ENCODE data around the gene SLC6A1. TPM values are rescaled to one million over a fixed set of nuclear protein-coding genes. Genes with fewer than 3 reads are reported as not detected.

SLC6A1 gene
- total and polyA plus RNA-seq, 2 of the 8 experiments (the other 6 are each of a cell fraction or from before 2014, with no cell fraction given), result 0.30 to 0.63 TPM

- POLR2A ChIA-PET (ENCODE audit: partially characterized antibody), result no interaction called here
- no peak overlapping the region for H3K27ac ChIP-seq (ENCODE audit: low read depth, low read length)
- H3K56ac ChIP-seq (replicated peaks; ENCODE audit: insufficient read length, low read depth, low read length), result no peak overlapping the region
- H2AFZ ChIP-seq (ENCODE audit: low read length), result no peak overlapping the region
- no peak overlapping the region for H3K4me3 ChIP-seq (ENCODE audit: extremely low read depth in 1 of 4, insufficient read depth in 2 of 4, low read depth in 3 of 4, low read length in 4 of 4)
- no peaks in the 10 kb centered on the region for H3K9me3 ChIP-seq (ENCODE audit: insufficient read depth in 2 of 2, low read depth in 1 of 2, low read length in 1 of 2)
- H3K4ac ChIP-seq (replicated peaks; ENCODE audit: insufficient read length, low read depth, low read length), result no peak overlapping the region
- H4K91ac ChIP-seq (replicated peaks; ENCODE audit: insufficient read length, low read length), result no peak overlapping the region
- H2BK5ac ChIP-seq (ENCODE audit: low read depth, low read length), result no peak overlapping the region
- no peak overlapping the region for H4K5ac ChIP-seq (ENCODE audit: insufficient read length, low read depth, low read length)
- H3K9ac ChIP-seq (replicated peaks in 1 of 4; ENCODE audit: extremely low read depth in 1 of 4, low read depth in 3 of 4, low read length in 3 of 4), result no peak overlapping the region
- H3K4me1 ChIP-seq (replicated peaks in 1 of 4; ENCODE audit: control insufficient read depth in 3 of 4, insufficient read depth in 4 of 4, low read length in 3 of 4), result no peaks in the 10 kb centered on the region; a peak in 1 of 7 replicates
- H2BK120ac ChIP-seq (replicated peaks; ENCODE audit: low read depth, low read length), result no peak overlapping the region
- H3K79me2 ChIP-seq (ENCODE audit: control insufficient read depth in 1 of 2, insufficient read depth in 2 of 2, low read length in 2 of 2), result no peaks in the 10 kb centered on the region
- H2BK12ac ChIP-seq (ENCODE audit: low read depth, low read length), result no peak overlapping the region
- H3K27me3 ChIP-seq (replicated peaks in 1 of 4; ENCODE audit: control insufficient read depth in 3 of 4, extremely low read depth in 1 of 4, insufficient read depth in 3 of 4, low read length in 3 of 4), result no peaks in the 10 kb centered on the region
- no peaks in the 10 kb centered on the region for H3K23me2 ChIP-seq (ENCODE audit: low read depth, low read length)
- H3K18ac ChIP-seq (ENCODE audit: extremely low read depth, low read length), result no peak overlapping the region
- no peak overlapping the region for H2BK15ac ChIP-seq (ENCODE audit: low read length)
- no peaks in the 10 kb centered on the region for H4K20me1 ChIP-seq (replicated peaks in 1 of 2; ENCODE audit: control insufficient read depth in 1 of 2, insufficient read depth in 2 of 2, low read length in 2 of 2)
- 95% methylated on average over 3 of the region's 3 CpGs; no CpG with 5 or more reads in 1 of the 2 experiments for WGBS, 2 experiments (ENCODE audit: extremely low coverage in 1 of 2, insufficient coverage in 1 of 2, insufficient read length in 1 of 2, insufficient replicate concordance in 2 of 2, low coverage in 1 of 2, low lambda C conversion rate in 2 of 2, missing lambda C conversion rate in 1 of 2)
- no peak overlapping the region for H3K23ac ChIP-seq (ENCODE audit: insufficient read length)
- no peak overlapping the region for H2BK20ac ChIP-seq (ENCODE audit: low read length)
- CTCF ChIA-PET (ENCODE audit: partially characterized antibody), result interaction anchor here (0.9 to 16.2 kb wide), 8 partner anchors 10 to 174 kb away, joined by 3 to 207 read pairs (median 6); no protein-coding TSS in a partner anchor
- FAIRE-seq, result no peak
- no peaks in the 10 kb centered on the region for H3K79me1 ChIP-seq (ENCODE audit: low read depth, low read length)
- no peak overlapping the region for H4K8ac ChIP-seq (ENCODE audit: extremely low read depth, insufficient read depth, low read length)
- DNase-seq (ENCODE audit: low read depth in 1 of 2, low spot score in 2 of 2), result no peak
- no peak overlapping the region for H3K14ac ChIP-seq (ENCODE audit: insufficient read length)
- no peak overlapping the region for H3K4me2 ChIP-seq (ENCODE audit: insufficient read depth in 1 of 2, low read depth in 2 of 2, low read length in 2 of 2)
- H3K36me3 ChIP-seq (ENCODE audit: control insufficient read depth in 2 of 4, insufficient read depth in 4 of 4, low read length in 3 of 4), result no peaks in the 10 kb centered on the region
- H2AK5ac ChIP-seq (ENCODE audit: low read depth, low read length), result no peak overlapping the region
- no peak for TF ChIP-seq CREB1 (IDR thresholded peaks at IDR 0.05)
- no peak for TF ChIP-seq GTF2F1 (IDR thresholded peaks at IDR 0.05; ENCODE audit: borderline replicate concordance, low read depth, low read length)
- no peak for TF ChIP-seq USF2 (IDR thresholded peaks at IDR 0.05; ENCODE audit: low read length)
- no peak for TF ChIP-seq FOSL1 (IDR thresholded peaks at IDR 0.05; ENCODE audit: insufficient read depth, low read depth, low read length)
- TF ChIP-seq EP300 (IDR thresholded peaks at IDR 0.05; ENCODE audit: borderline replicate concordance in 1 of 2, low read depth in 2 of 2, low read length in 2 of 2), result no peak
- no peak for TF ChIP-seq POLR2A (IDR thresholded peaks at IDR 0.05; ENCODE audit: control extremely low read depth in 1 of 2, low read depth in 2 of 2, low read length in 2 of 2)
- no peak for TF ChIP-seq POU5F1 (IDR thresholded peaks at IDR 0.05; ENCODE audit: low read depth, low read length)
- no peak for TF ChIP-seq MAX (IDR thresholded peaks at IDR 0.05)
- no peak for TF ChIP-seq CEBPB (IDR thresholded peaks at IDR 0.05; ENCODE audit: low read depth, low read length)
- TF ChIP-seq SP1 (IDR thresholded peaks at IDR 0.05; ENCODE audit: low read depth, low read length), result no peak
- TF ChIP-seq SP2 (IDR thresholded peaks at IDR 0.05; ENCODE audit: low read length), result no peak
- no peak for TF ChIP-seq ASH2L (IDR thresholded peaks at IDR 0.05; ENCODE audit: low read length)
- TF ChIP-seq BCL11A (IDR thresholded peaks at IDR 0.05; ENCODE audit: low read depth in 2 of 2, low read length in 2 of 2), result no peak
- TF ChIP-seq RFX5 (IDR thresholded peaks at IDR 0.05; ENCODE audit: borderline replicate concordance, low read depth, low read length), result no peak
- TF ChIP-seq RXRA (IDR thresholded peaks at IDR 0.05; ENCODE audit: insufficient read depth, low read depth, low read length), result no peak
Observed at GRCh38 chr3:10952525-10952924, 40.0 kb upstream of the SLC6A1 start.

Data from H1 (cell line).